CD4-positive, alpha-beta memory T cell (primary cell): ENCODE measurements around the gene ITGA8. TPM values are rescaled to one million over a fixed set of nuclear protein-coding genes. Genes with fewer than 3 reads are reported as not detected.

Experiments
- CTCF ChIA-PET: fragments of 350-600 bp; sonication (Branson Sonifier 250); formaldehyde crosslinking; loops from one replicate; lab custom pipeline; 2021; ENCODE audit warnings: inconsistent platforms; ENCODE audit not compliant: partially characterized antibody; lab: Charles Lee
- POLR2A ChIA-PET: fragments of 350-600 bp; sonication (Branson Sonifier 250); formaldehyde crosslinking; loops from one replicate; lab custom pipeline; 2021; ENCODE audit not compliant: partially characterized antibody; lab: Charles Lee
- DNase-seq, 5 donors: peaks; one replicate each; pipeline versions ENCODE4 v3.0.0 to v3.0.0-alpha.2; 2020 to 2022; ENCODE audit warnings: mixed read lengths in 1 of 5
- H3K27ac ChIP-seq: one replicate; pipeline ENCODE4 v1.7.0; 2013; ENCODE audit warnings: low read depth, low read length
- H3K27me3 ChIP-seq: 2 replicates; pipeline ENCODE4 v1.7.0; 2013; ENCODE audit warnings: mild to moderate bottlenecking, low read length, moderate library complexity; ENCODE audit not compliant: insufficient read depth
- H3K36me3 ChIP-seq: 2 replicates; pipeline ENCODE4 v1.7.0; 2013; ENCODE audit warnings: mild to moderate bottlenecking, low read length, moderate library complexity; ENCODE audit not compliant: insufficient read depth
- H3K4me1 ChIP-seq: 2 replicates; pipeline ENCODE4 v1.7.0; 2013; ENCODE audit warnings: mild to moderate bottlenecking, low read length, moderate library complexity; ENCODE audit not compliant: insufficient read depth
- H3K4me3 ChIP-seq, 2 donors: one replicate each; pipeline ENCODE4 v1.7.0; 2013; ENCODE audit warnings: low read length in 2 of 2, mild to moderate bottlenecking in 1 of 2
- H3K9me3 ChIP-seq, 2 donors: one replicate each; pipeline ENCODE4 v1.7.0; 2013; ENCODE audit warnings: low read length in 2 of 2, control low read depth in 1 of 2; ENCODE audit not compliant: control insufficient read depth in 1 of 2
- H3K27ac Mint-ChIP-seq, 7 donors: one replicate each; pipeline ENCODE4 v1.8.0; 2020 to 2021; ENCODE audit warnings: mixed read lengths in 7 of 7, mild to moderate bottlenecking in 6 of 7, inconsistent platforms in 3 of 7, moderate library complexity in 3 of 7
- H3K27me3 Mint-ChIP-seq, 2 donors: one replicate each; pipeline ENCODE4 v1.8.0; 2020 to 2021; ENCODE audit warnings: mixed read lengths in 2 of 2
- H3K36me3 Mint-ChIP-seq, 2 donors: one replicate each; pipeline ENCODE4 v1.8.0; 2020 to 2021; ENCODE audit warnings: mixed read lengths in 2 of 2, inconsistent platforms in 1 of 2, mild to moderate bottlenecking in 1 of 2
- H3K4me1 Mint-ChIP-seq, 4 donors: one replicate each; pipeline ENCODE4 v1.8.0; 2020 to 2021; ENCODE audit warnings: mixed read lengths in 4 of 4, mild to moderate bottlenecking in 1 of 4
- H3K4me3 Mint-ChIP-seq, 8 donors: one replicate each; pipeline ENCODE4 v1.8.0; 2020 to 2021; ENCODE audit warnings: mixed read lengths in 8 of 8, mild to moderate bottlenecking in 7 of 8, moderate library complexity in 6 of 8, inconsistent platforms in 3 of 8
- H3K9me3 Mint-ChIP-seq, 8 donors: one replicate each; pipeline ENCODE4 v1.8.0; 2020 to 2021; ENCODE audit warnings: mixed read lengths in 8 of 8, mild to moderate bottlenecking in 5 of 8, inconsistent platforms in 3 of 8, moderate library complexity in 1 of 8
- intact Hi-C: fragments of 100-400 bp; cut with micrococcal nuclease; formaldehyde crosslinking; loops from one replicate; pipeline ENCODE4 v1.15.1; 2023
- polyA plus RNA-seq, 2 donors: library from polyadenylated mRNA; unstranded; fragments of 300-500 nt; fragmentation: Illumina TruSeq; gene quantifications; one replicate each; pipeline ENCODE4 v1.2.3, GENCODE V29; 2021
- total RNA-seq, 2 experiments: library from RNA; stranded (reverse); gene quantifications; one replicate each; pipeline ENCODE4 v1.2.3, GENCODE V29; 2021

The ITGA8 gene
- total and polyA plus RNA-seq, 4 experiments from 2014 or later: not detected

- no peak for DNase-seq
- H3K4me1 ChIP-seq: no peaks in the 10 kb centered on the region
- no peak overlapping the region for H3K4me3 ChIP-seq
- H3K9me3 Mint-ChIP-seq: peaks cover 0 to 2% (median 0%) of the 10 kb centered on the region in 8 donors
- H3K36me3 Mint-ChIP-seq: no peaks in the 10 kb centered on the region
- POLR2A ChIA-PET: no interaction called here
- H3K4me3 Mint-ChIP-seq: no peak overlapping the region
- H3K27me3 Mint-ChIP-seq: peaks cover 0 to 6% of the 10 kb centered on the region in 2 donors
- CTCF ChIA-PET: no interaction called here
- H3K27ac Mint-ChIP-seq: no peak overlapping the region
- H3K9me3 ChIP-seq: no peaks in the 10 kb centered on the region
- intact Hi-C loops: no loop called here
- no peaks in the 10 kb centered on the region for H3K4me1 Mint-ChIP-seq
- no peaks in the 10 kb centered on the region for H3K27me3 ChIP-seq
- H3K36me3 ChIP-seq: no peaks in the 10 kb centered on the region
- H3K27ac ChIP-seq: no peak overlapping the region
Observed at GRCh38 chr10:15658069-15658702, 61.5 kb downstream of the ITGA8 start.

- no peaks in the 10 kb centered on the region for H3K36me3 ChIP-seq
- H3K36me3 Mint-ChIP-seq: no peaks in the 10 kb centered on the region
- POLR2A ChIA-PET: no interaction called here
- H3K4me3 Mint-ChIP-seq: no peak overlapping the region
- DNase-seq: no peak
- intact Hi-C loops: no loop called here
- no peaks in the 10 kb centered on the region for H3K9me3 ChIP-seq
- CTCF ChIA-PET: no interaction called here
- no peaks in the 10 kb centered on the region for H3K9me3 Mint-ChIP-seq
- H3K4me1 Mint-ChIP-seq: no peaks in the 10 kb centered on the region
- peaks cover 0 to 6% of the 10 kb centered on the region in 2 donors for H3K27me3 Mint-ChIP-seq
- no peaks in the 10 kb centered on the region for H3K4me1 ChIP-seq
- no peak overlapping the region for H3K4me3 ChIP-seq
- no peak overlapping the region for H3K27ac ChIP-seq
- H3K27me3 ChIP-seq: no peaks in the 10 kb centered on the region
- H3K27ac Mint-ChIP-seq: no peak overlapping the region
Observed at GRCh38 chr10:15652757-15653156, 67.0 kb downstream of the ITGA8 start.

- POLR2A ChIA-PET: no interaction called here
- Mint-ChIP-seq H3K4me3 (no peak overlapping the region), H3K36me3 (no peaks in the 10 kb centered on the region), H3K4me1 (no peaks in the 10 kb centered on the region), H3K27me3 (peaks cover 0 to 4% of the 10 kb centered on the region in 2 donors), H3K9me3 (no peaks in the 10 kb centered on the region), H3K27ac (no peak overlapping the region)
- CTCF ChIA-PET: no interaction called here
- H3K9me3 ChIP-seq: no peaks in the 10 kb centered on the region
- no peaks in the 10 kb centered on the region for H3K36me3 ChIP-seq
- H3K27me3 ChIP-seq: no peaks in the 10 kb centered on the region
- H3K4me3 ChIP-seq: no peak overlapping the region
- no peaks in the 10 kb centered on the region for H3K4me1 ChIP-seq
- H3K27ac ChIP-seq: no peak overlapping the region
- no peak for DNase-seq
- intact Hi-C loops: no loop called here
Observed at GRCh38 chr10:15652117-15652516, 67.6 kb downstream of the ITGA8 start.

DNA sequence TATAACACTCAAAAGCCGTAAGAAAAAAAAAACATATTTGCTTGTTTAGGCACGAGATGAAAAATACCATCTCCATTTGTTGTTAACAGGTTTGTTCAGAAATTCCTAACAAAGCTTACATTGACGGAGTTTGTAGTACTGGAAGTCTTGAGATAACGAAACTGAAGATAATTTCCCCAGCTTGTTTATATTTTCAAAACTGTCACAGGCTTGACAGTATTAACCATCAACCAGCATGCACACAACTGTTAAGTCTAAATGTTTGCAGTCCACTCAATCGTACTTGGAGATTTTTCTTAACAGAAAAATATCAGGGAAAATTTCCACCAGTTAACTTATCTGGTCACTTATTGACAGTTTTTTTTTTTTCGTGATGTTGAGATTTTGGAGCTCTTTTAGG is 68.5 kb downstream of the ITGA8 start:
- CTCF ChIA-PET: no interaction called here
- Histone ChIP-seq H3K27ac (no peak overlapping the region), H3K4me1 (no peaks in the 10 kb centered on the region), H3K27me3 (no peaks in the 10 kb centered on the region), H3K9me3 (no peaks in the 10 kb centered on the region), H3K4me3 (no peak overlapping the region), H3K36me3 (no peaks in the 10 kb centered on the region)
- H3K27ac Mint-ChIP-seq: no peak overlapping the region
- H3K27me3 Mint-ChIP-seq: peaks cover 0 to 1% of the 10 kb centered on the region in 2 donors
- no peaks in the 10 kb centered on the region for H3K36me3 Mint-ChIP-seq
- DNase-seq: no peak
- POLR2A ChIA-PET: no interaction called here
- H3K4me3 Mint-ChIP-seq: no peak overlapping the region
- intact Hi-C loops: no loop called here
- H3K9me3 Mint-ChIP-seq: no peaks in the 10 kb centered on the region
- H3K4me1 Mint-ChIP-seq: no peaks in the 10 kb centered on the region

DNA sequence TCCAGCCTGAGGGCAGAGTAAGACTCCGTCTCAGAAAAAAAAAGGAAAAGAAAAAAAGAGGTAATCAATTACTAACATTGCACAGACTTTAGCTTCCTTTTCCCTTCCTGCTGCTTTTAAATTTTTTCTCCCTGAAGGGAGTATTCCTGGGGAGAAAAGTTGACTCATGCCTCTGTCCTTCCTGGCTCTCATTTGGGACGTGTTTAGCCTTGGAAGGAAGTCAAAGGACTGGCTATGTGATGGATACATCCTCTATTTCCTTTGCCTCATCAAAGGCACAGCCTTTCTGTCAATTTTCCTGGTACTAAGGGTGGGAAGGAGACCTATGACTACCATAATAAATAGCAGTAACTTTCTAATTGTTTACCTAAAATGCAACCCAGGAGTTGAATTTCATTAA is 77.6 kb downstream of the ITGA8 start:
- DNase-seq: no peak
- Histone ChIP-seq H3K27ac (no peak overlapping the region), H3K4me3 (no peak overlapping the region), H3K27me3 (no peaks in the 10 kb centered on the region), H3K9me3 (no peaks in the 10 kb centered on the region), H3K4me1 (no peaks in the 10 kb centered on the region), H3K36me3 (no peaks in the 10 kb centered on the region)
- H3K27me3 Mint-ChIP-seq: peaks cover 0 to 8% of the 10 kb centered on the region in 2 donors
- H3K4me1 Mint-ChIP-seq: no peaks in the 10 kb centered on the region
- intact Hi-C loops: no loop called here
- no peaks in the 10 kb centered on the region for H3K9me3 Mint-ChIP-seq
- no peak overlapping the region for H3K4me3 Mint-ChIP-seq
- POLR2A ChIA-PET: no interaction called here
- H3K36me3 Mint-ChIP-seq: no peaks in the 10 kb centered on the region
- CTCF ChIA-PET: no interaction called here
- H3K27ac Mint-ChIP-seq: no peak overlapping the region

GRCh38 chr10:15640536-15641085 is 79.1 kb downstream of the ITGA8 start:
- H3K9me3 Mint-ChIP-seq: no peaks in the 10 kb centered on the region
- Histone ChIP-seq H3K4me3 (no peak overlapping the region), H3K27ac (no peak overlapping the region), H3K9me3 (no peaks in the 10 kb centered on the region), H3K4me1 (no peaks in the 10 kb centered on the region), H3K27me3 (no peaks in the 10 kb centered on the region), H3K36me3 (no peaks in the 10 kb centered on the region)
- DNase-seq: no peak
- ChIA-PET POLR2A (no interaction called here), CTCF (no interaction called here)
- H3K27ac Mint-ChIP-seq: no peak overlapping the region
- intact Hi-C loops: no loop called here
- peaks cover 3 to 8% of the 10 kb centered on the region in 2 donors for H3K27me3 Mint-ChIP-seq
- H3K4me3 Mint-ChIP-seq: no peak overlapping the region
- no peaks in the 10 kb centered on the region for H3K36me3 Mint-ChIP-seq
- no peaks in the 10 kb centered on the region for H3K4me1 Mint-ChIP-seq

DNA sequence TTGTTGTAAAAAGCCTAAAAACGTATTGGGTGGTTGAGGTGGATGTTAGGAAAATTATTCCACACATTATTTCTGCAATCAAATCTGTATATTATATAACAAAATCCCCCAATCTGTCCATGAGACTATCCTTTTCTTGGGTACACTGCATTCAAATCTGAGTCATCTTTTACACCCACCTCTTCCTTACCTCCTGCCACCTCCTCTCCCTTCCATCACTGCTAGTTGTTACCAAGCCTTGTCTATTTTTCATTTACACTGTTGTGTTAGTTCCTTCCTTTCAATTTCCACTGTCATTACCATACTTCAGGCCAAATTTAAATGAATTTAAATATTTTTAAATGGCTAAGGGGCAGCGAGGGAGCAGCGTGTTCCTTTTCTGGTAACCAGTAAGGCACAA is 83.3 kb downstream of the ITGA8 start:
- Mint-ChIP-seq H3K27ac (no peak overlapping the region), H3K36me3 (no peaks in the 10 kb centered on the region), H3K9me3 (no peaks in the 10 kb centered on the region), H3K4me3 (no peak overlapping the region), H3K4me1 (no peaks in the 10 kb centered on the region), H3K27me3 (peaks cover 3 to 10% of the 10 kb centered on the region in 2 donors)
- no peaks in the 10 kb centered on the region for H3K9me3 ChIP-seq
- ChIA-PET POLR2A (no interaction called here), CTCF (no interaction called here)
- no peak for DNase-seq
- H3K4me1 ChIP-seq: no peaks in the 10 kb centered on the region
- intact Hi-C loops: no loop called here
- no peaks in the 10 kb centered on the region for H3K36me3 ChIP-seq
- no peaks in the 10 kb centered on the region for H3K27me3 ChIP-seq
- H3K27ac ChIP-seq: no peak overlapping the region
- no peak overlapping the region for H3K4me3 ChIP-seq
